Right lobe of liver (tissue), 6 donors: Measurements from ENCODE around the gene SEPTIN10. TPM values are rescaled to one million over a fixed set of nuclear protein-coding genes. Genes with fewer than 3 reads are reported as not detected.
A peak's percentile ranks its signal among the peaks of the same experiment; 100 is the strongest.
"Not testable (repeated sequence)": the region's sequence is repeated elsewhere in the genome, so short reads cannot be mapped to it uniquely, and the experiment has no call there.

ENCODE experiments used
- ATAC-seq, 4 donors: fragments of 200-7000 bp; cut with Tn5 transposase; one replicate each; pipeline ENCODE4 v1.9.1; 2020; ENCODE audit warnings: mild to moderate bottlenecking in 4 of 4, moderate library complexity in 4 of 4
- DNase-seq, 3 donors: peaks; one replicate each; pipeline ENCODE4 v3.0.0-alpha.2; 2020
- H3K27ac ChIP-seq, 3 donors: fragments of 200-600 bp; one replicate each; pipeline ENCODE4 v1.8.0; 2022
- H3K27me3 ChIP-seq, 2 donors: fragments of 200-600 bp; one replicate each; pipeline ENCODE4 v1.8.0; 2022
- H3K36me3 ChIP-seq, 4 donors: fragments of 200-600 bp; sonication (generic) in 1 of 4; one replicate each; pipeline versions ENCODE4 v1.5.1 to v1.8.0; 2017 to 2022; ENCODE audit warnings: control low read depth in 1 of 4
- H3K4me1 ChIP-seq, 4 donors: fragments of 200-600 bp; sonication (generic) in 1 of 4; one replicate each; pipeline versions ENCODE4 v1.5.1 to v1.8.0; 2017 to 2022; ENCODE audit warnings: control low read depth in 1 of 4
- H3K4me3 ChIP-seq, 3 donors: fragments of 200-600 bp; one replicate each; pipeline ENCODE4 v1.8.0; 2022
- H3K9me3 ChIP-seq, 4 donors: fragments of 200-600 bp; sonication (generic) in 1 of 4; one replicate each; pipeline versions ENCODE4 v1.5.1 to v1.8.0; 2017 to 2022; ENCODE audit warnings: control low read depth in 1 of 4
- CTCF ChIP-seq, 4 donors: fragments of 200-600 bp in 3 of 4; fragments of 450-650 bp in 1 of 4; IDR thresholded peaks; one replicate each; pipeline versions ENCODE4 v1.5.1 to v1.8.0; 2016 to 2022; ENCODE audit warnings: antibody characterized with exemption in 4 of 4, mild to moderate bottlenecking in 2 of 4
- POLR2A ChIP-seq: fragments of 450-650 bp; IDR thresholded peaks from one replicate; pipeline ENCODE4 v1.6.1; 2017; ENCODE audit warnings: antibody characterized with exemption, mild to moderate bottlenecking
- WGBS: methylation state at CpG from one replicate; pipeline ENCODE4 v1.1.6; 2018; ENCODE audit warnings: low coverage, low lambda C conversion rate; ENCODE audit not compliant: insufficient coverage; ENCODE audit errors: missing lambda C conversion rate; 5-methylcytosine and 5-hydroxymethylcytosine counted together
- intact Hi-C, 2 donors: fragments of 100-400 bp; cut with DNase I; formaldehyde crosslinking; loops; one replicate each; pipeline versions ENCODE4 v1.11.2 to v1.14.1; 2022
- total RNA-seq, 6 experiments: library from RNA; depleted of rRNA in 2 of 6; stranded (reverse); fragments of >200 nt in 2 of 6; fragmentation: NEBNext Ultra II Directional in 3 of 6; extraction: Animal tissue kit (Norgen Biotek cat#: 25700) in 3 of 6; gene quantifications; one replicate each; pipeline versions ENCODE4 v1.1.0 to v1.2.4, GENCODE V29; 2016 to 2023
- donor health status: DM: no; HTN: yes; CAD: no.
- donor health status: DM: no; HTN: no; CAD: no.
- donor health status: DM: no; HTN: no; CAD: no.
- donor health status: DM: no; HTN: yes; CAD: no.
- donor health status: DM: no; HTN: yes; CAD: no.

SEPTIN10 gene
- total RNA-seq, 6 experiments from 2014 or later, result 34.6 to 52.8 (median 40.8) TPM

DNA sequence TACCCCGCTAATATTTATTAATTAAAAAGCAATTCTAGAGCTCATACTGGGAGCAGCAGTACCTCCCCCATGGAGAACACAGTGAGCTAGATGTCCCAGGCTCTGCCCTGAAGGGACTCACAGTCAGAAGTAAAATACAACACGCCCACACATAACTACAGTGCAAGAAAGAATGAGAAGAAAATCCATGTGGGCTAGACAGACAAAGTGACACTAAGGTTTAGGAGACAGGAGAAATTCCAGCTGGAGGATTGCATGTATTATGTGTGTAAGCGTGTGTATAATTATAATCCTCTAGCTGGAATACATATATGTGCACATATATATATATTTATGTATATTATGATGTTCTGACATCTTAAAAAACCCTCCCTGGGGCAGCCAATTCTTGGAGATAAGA, 16.1 kb upstream of the SEPTIN10 start:
- no peaks in the 10 kb centered on the region for H3K9me3 ChIP-seq
- H3K27me3 ChIP-seq, result no peaks in the 10 kb centered on the region
- peak overlapping the region in 1 of 3 donors; percentile 88 for H3K27ac ChIP-seq
- no peak overlapping the region for H3K4me3 ChIP-seq
- no peaks in the 10 kb centered on the region for H3K36me3 ChIP-seq
- TF ChIP-seq CTCF (IDR thresholded peaks at IDR 0.05), result no peak
- TF ChIP-seq POLR2A, result no peak
- peaks cover 0 to 23% (median 5%) of the 10 kb centered on the region in 4 donors for H3K4me1 ChIP-seq
- ATAC-seq, result no peak
- 74% methylated on average over 3 of the region's 3 CpGs for WGBS
- DNase-seq, result no peak
- intact Hi-C loops, result no loop called here

- H3K4me3 ChIP-seq, ATAC-seq, H3K27me3 ChIP-seq, H3K27ac ChIP-seq, H3K36me3 ChIP-seq, intact Hi-C loops, DNase-seq, H3K9me3 ChIP-seq: not testable (repeated sequence)
- H3K4me1 ChIP-seq, result peaks cover 0 to 36% (median 10%) of the 10 kb centered on the region in 4 donors
- WGBS, result 68% methylated on average over 7 of the region's 7 CpGs
Observed at GRCh38 chr2:109628321-109628720, 14.6 kb upstream of the SEPTIN10 start.

- ATAC-seq (peak in 1 of 4 donors; percentile 3), DNase-seq (no peak)
- Histone ChIP-seq H3K36me3 (no peaks in the 10 kb centered on the region), H3K4me1 (peaks cover 0 to 30% (median 11%) of the 10 kb centered on the region in 4 donors), H3K4me3 (no peak overlapping the region), H3K27me3 (no peaks in the 10 kb centered on the region), H3K27ac (peak overlapping the region; percentile 66 to 84 (median 75)), H3K9me3 (no peaks in the 10 kb centered on the region)
- 62% methylated on average over 3 of the region's 4 CpGs for WGBS
- TF ChIP-seq CTCF (IDR thresholded peaks at IDR 0.05) (no peak), POLR2A (no peak)
- intact Hi-C loops, result no loop called here
Observed at GRCh38 chr2:109624339-109624738, 10.6 kb upstream of the SEPTIN10 start.

GRCh38 chr2:109623923-109624322, 10.2 kb upstream of the SEPTIN10 start:
- Histone ChIP-seq H3K36me3 (no peaks in the 10 kb centered on the region), H3K4me3 (peak overlapping the region in 2 of 3 donors; percentile 9 to 25), H3K9me3 (no peaks in the 10 kb centered on the region), H3K27me3 (no peaks in the 10 kb centered on the region), H3K27ac (peak overlapping the region; percentile 66 to 84 (median 75)), H3K4me1 (peaks cover 0 to 30% (median 11%) of the 10 kb centered on the region in 4 donors)
- WGBS, result 26% methylated on average over 4 of the region's 4 CpGs
- DNase-seq (peak in 2 of 3 donors; percentile 81 to 84), ATAC-seq (peak; percentile 72 to 87 (median 84))
- TF ChIP-seq CTCF (IDR thresholded peaks at IDR 0.05) (no peak), POLR2A (no peak)
- intact Hi-C loops, result no loop called here

- no peaks in the 10 kb centered on the region for H3K9me3 ChIP-seq
- intact Hi-C loops, result no loop called here
- H3K27me3 ChIP-seq, result no peaks in the 10 kb centered on the region
- peak overlapping the region in 2 of 3 donors; percentile 9 to 25 for H3K4me3 ChIP-seq
- peak; percentile 72 to 94 (median 90) for DNase-seq
- H3K36me3 ChIP-seq, result no peaks in the 10 kb centered on the region
- peak; percentile 89 to 96 (median 92) for ATAC-seq
- H3K27ac ChIP-seq, result peak overlapping the region; percentile 66 to 84 (median 75)
- H3K4me1 ChIP-seq, result peaks cover 0 to 31% (median 11%) of the 10 kb centered on the region in 4 donors
- TF ChIP-seq POLR2A (no peak), CTCF (IDR thresholded peaks at IDR 0.05) (no peak)
- WGBS, result 44% methylated on average over 3 of the region's 5 CpGs
Observed at GRCh38 chr2:109623297-109623696, 9.5 kb upstream of the SEPTIN10 start.
